ENCODE results near the gene SCAMP2.

DNA sequence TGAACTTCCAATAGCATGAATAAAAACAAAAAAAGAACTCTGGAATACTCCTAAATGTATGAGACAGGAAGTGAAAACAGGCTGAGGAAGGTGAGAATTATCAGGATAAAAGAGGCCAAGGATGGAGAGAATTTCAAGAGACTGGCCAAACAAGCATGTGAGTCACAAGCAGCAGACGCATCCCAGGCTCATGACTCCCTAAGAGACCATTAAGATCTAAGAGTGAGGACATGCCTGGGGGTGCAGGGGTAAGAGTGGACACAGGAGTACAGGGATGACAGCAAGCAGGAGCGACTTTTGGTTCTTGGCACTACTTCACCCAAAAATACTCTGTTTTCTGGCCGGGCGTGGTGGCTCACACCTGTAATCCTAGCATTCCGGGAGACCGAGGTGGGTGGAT is 7.1 kb downstream of the SCAMP2 start:
- TF ChIP-seq TAF1 (IDR thresholded peaks at IDR 0.05; ENCODE audit: low read depth) (no peak), EP300 (IDR thresholded peaks at IDR 0.05; ENCODE audit: borderline replicate concordance) (no peak), TEAD4 (IDR thresholded peaks at IDR 0.05) (no peak), RAD21 (IDR thresholded peaks at IDR 0.05; ENCODE audit: low read depth) (no peak), YY1 (IDR thresholded peaks at IDR 0.05; ENCODE audit: low read depth) (no peak), CEBPB (IDR thresholded peaks at IDR 0.05) (no peak), TCF12 (IDR thresholded peaks at IDR 0.05; ENCODE audit: low read depth) (no peak), CREB1 (IDR thresholded peaks at IDR 0.05; ENCODE audit: low read depth) (no peak), EGR1 (IDR thresholded peaks at IDR 0.05) (no peak)
- TF ChIP-seq, protein P1, sequence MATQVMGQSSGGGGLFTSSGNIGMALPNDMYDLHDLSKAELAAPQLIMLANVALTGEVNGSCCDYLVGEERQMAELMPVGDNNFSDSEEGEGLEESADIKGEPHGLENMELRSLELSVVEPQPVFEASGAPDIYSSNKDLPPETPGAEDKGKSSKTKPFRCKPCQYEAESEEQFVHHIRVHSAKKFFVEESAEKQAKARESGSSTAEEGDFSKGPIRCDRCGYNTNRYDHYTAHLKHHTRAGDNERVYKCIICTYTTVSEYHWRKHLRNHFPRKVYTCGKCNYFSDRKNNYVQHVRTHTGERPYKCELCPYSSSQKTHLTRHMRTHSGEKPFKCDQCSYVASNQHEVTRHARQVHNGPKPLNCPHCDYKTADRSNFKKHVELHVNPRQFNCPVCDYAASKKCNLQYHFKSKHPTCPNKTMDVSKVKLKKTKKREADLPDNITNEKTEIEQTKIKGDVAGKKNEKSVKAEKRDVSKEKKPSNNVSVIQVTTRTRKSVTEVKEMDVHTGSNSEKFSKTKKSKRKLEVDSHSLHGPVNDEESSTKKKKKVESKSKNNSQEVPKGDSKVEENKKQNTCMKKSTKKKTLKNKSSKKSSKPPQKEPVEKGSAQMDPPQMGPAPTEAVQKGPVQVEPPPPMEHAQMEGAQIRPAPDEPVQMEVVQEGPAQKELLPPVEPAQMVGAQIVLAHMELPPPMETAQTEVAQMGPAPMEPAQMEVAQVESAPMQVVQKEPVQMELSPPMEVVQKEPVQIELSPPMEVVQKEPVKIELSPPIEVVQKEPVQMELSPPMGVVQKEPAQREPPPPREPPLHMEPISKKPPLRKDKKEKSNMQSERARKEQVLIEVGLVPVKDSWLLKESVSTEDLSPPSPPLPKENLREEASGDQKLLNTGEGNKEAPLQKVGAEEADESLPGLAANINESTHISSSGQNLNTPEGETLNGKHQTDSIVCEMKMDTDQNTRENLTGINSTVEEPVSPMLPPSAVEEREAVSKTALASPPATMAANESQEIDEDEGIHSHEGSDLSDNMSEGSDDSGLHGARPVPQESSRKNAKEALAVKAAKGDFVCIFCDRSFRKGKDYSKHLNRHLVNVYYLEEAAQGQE (IDR thresholded peaks at IDR 0.05; ENCODE audit: low read depth): no peak
- TF ChIP-seq, protein P2, sequence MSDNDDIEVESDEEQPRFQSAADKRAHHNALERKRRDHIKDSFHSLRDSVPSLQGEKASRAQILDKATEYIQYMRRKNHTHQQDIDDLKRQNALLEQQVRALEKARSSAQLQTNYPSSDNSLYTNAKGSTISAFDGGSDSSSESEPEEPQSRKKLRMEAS (IDR thresholded peaks at IDR 0.05): no peak
- TF ChIP-seq, protein P3, sequence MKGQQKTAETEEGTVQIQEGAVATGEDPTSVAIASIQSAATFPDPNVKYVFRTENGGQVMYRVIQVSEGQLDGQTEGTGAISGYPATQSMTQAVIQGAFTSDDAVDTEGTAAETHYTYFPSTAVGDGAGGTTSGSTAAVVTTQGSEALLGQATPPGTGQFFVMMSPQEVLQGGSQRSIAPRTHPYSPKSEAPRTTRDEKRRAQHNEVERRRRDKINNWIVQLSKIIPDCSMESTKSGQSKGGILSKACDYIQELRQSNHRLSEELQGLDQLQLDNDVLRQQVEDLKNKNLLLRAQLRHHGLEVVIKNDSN (IDR thresholded peaks at IDR 0.05): no peak

Data from Ishikawa (cell line).